Activated effector memory CD4-positive, alpha-beta T cell treated with anti-CD3 and anti-CD28 coated beads, Interleukin-2, amount 50 U/mL, for 16 hours (primary cell): Measurements from ENCODE around the gene FMN1.

Source experiments
- DNase-seq: peaks from one replicate; pipeline ENCODE4 v3.0.0-alpha.2; 2020

The FMN1 gene

GRCh38 chr15:33007303-33007855 lies 187.1 kb downstream of the FMN1 start:
- DNase-seq, result no peak

- DNase-seq, result no peak
Observed at GRCh38 chr15:33005582-33005981, 188.9 kb downstream of the FMN1 start.

- no peak for DNase-seq
Observed at GRCh38 chr15:33001926-33002325, 192.6 kb downstream of the FMN1 start.

- no peak for DNase-seq
Observed at GRCh38 chr15:32998979-32999672, 195.4 kb downstream of the FMN1 start.

- no peak for DNase-seq
Observed at GRCh38 chr15:32998182-32998581, 196.3 kb downstream of the FMN1 start.

- DNase-seq, result no peak
Observed at GRCh38 chr15:32994810-32995424, 199.6 kb downstream of the FMN1 start.

- DNase-seq, result no peak
Observed at GRCh38 chr15:32993285-32993684, 201.2 kb downstream of the FMN1 start.

GRCh38 chr15:32991619-32992111 lies 202.8 kb downstream of the FMN1 start:
- DNase-seq, result no peak

GRCh38 chr15:32990071-32990470 lies 204.4 kb downstream of the FMN1 start:
- no peak for DNase-seq

GRCh38 chr15:32987067-32987466 lies 207.4 kb downstream of the FMN1 start:
- DNase-seq, result no peak

GRCh38 chr15:32986147-32986546 lies 208.4 kb downstream of the FMN1 start:
- no peak for DNase-seq

GRCh38 chr15:32983679-32984078 lies 210.8 kb downstream of the FMN1 start:
- DNase-seq, result no peak

- DNase-seq, result no peak
Observed at GRCh38 chr15:32982001-32982400, 212.5 kb downstream of the FMN1 start.

- DNase-seq, result no peak
Observed at GRCh38 chr15:32981536-32981935, 213.0 kb downstream of the FMN1 start.

- DNase-seq, result no peak
Observed at GRCh38 chr15:32979710-32980109, 214.8 kb downstream of the FMN1 start.

GRCh38 chr15:32977506-32977905 lies 217.0 kb downstream of the FMN1 start:
- no peak for DNase-seq

- DNase-seq, result no peak
Observed at GRCh38 chr15:32974691-32975090, 219.8 kb downstream of the FMN1 start.

- no peak for DNase-seq
Observed at GRCh38 chr15:32972686-32973085, 221.8 kb downstream of the FMN1 start.

GRCh38 chr15:32970847-32971246 lies 223.7 kb downstream of the FMN1 start:
- no peak for DNase-seq

- no peak for DNase-seq
Observed at GRCh38 chr15:32967521-32967920, 227.0 kb downstream of the FMN1 start.

GRCh38 chr15:32966512-32966911 lies 228.0 kb downstream of the FMN1 start:
- no peak for DNase-seq

- DNase-seq, result no peak
Observed at GRCh38 chr15:32965897-32966296, 228.6 kb downstream of the FMN1 start.

- no peak for DNase-seq
Observed at GRCh38 chr15:32959077-32959476, 235.4 kb downstream of the FMN1 start.

GRCh38 chr15:32957219-32957618 lies 237.3 kb downstream of the FMN1 start:
- no peak for DNase-seq
